Cardiac fibroblast (primary cell): ENCODE measurements around the gene SEMA3B.

Source experiments
- DNase-seq, 2 donors: peaks; one replicate each; pipeline versions ENCODE4 v3.0.0 to v3.0.0-alpha.2; 2010; ENCODE audit warnings: low read depth in 2 of 2
- H3K4me3 ChIP-seq, 2 donors: replicated peaks in 1 of 2; 1 replicate in 1 of 2; 2 replicates in 1 of 2; pipeline ENCODE4 v1.5.1; 2011; ENCODE audit warnings: low read depth in 2 of 2, low read length in 2 of 2, mild to moderate bottlenecking in 2 of 2, moderate library complexity in 1 of 2
- TF ChIP-seq, protein P1 (sequence below): IDR thresholded peaks from one replicate; pipeline ENCODE4 v1.5.1; 2011; ENCODE audit warnings: low read depth, mild to moderate bottlenecking, low read length, inconsistent platforms

SEMA3B gene

DNA sequence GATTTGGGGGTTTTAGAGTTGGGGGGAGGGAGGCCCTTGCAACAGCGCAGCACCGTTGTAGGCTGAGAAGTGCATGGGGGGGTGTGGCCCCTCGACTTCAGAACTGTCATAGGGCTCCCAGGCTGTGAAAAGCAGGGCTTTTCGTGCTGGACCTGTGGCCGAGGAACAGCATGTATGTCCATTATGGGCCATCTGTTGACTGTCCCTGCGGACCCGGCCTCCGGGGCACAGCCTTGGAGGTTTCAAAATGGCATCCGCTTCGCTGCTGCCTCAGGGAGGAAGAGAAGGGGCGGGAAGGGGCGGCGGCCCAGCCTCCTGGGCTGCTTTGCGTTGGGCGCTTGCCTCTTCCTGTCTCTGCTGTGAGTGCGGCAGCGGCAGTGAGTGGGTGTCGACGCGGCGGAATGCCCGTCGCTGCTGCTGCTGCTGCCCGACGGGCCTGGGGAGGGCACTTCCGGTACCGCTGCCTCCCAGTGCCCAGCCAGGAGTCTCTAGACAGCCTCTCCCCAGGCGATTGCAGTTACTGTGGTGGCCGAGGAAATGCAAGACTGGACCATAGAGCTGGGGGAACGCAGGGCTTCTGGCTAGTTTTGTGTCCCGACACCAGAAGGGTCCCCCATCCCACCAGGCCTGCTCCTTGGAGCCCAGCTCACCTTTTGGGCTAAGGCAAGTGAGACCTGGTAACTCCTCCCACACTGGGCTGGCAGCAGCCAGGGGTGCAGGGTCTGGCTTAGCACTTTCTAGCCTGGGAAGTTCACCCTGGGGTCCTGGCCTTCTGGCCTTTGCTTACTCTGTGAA is 31.0 kb upstream of the SEMA3B start:
- DNase-seq, result peak; percentile 80 to 88
- peak overlapping the region; percentile 82 to 88 for H3K4me3 ChIP-seq
- TF ChIP-seq, protein P1, sequence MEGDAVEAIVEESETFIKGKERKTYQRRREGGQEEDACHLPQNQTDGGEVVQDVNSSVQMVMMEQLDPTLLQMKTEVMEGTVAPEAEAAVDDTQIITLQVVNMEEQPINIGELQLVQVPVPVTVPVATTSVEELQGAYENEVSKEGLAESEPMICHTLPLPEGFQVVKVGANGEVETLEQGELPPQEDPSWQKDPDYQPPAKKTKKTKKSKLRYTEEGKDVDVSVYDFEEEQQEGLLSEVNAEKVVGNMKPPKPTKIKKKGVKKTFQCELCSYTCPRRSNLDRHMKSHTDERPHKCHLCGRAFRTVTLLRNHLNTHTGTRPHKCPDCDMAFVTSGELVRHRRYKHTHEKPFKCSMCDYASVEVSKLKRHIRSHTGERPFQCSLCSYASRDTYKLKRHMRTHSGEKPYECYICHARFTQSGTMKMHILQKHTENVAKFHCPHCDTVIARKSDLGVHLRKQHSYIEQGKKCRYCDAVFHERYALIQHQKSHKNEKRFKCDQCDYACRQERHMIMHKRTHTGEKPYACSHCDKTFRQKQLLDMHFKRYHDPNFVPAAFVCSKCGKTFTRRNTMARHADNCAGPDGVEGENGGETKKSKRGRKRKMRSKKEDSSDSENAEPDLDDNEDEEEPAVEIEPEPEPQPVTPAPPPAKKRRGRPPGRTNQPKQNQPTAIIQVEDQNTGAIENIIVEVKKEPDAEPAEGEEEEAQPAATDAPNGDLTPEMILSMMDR, result no peak

- TF ChIP-seq, protein P1, result peak; percentile 5
- DNase-seq, result peak in 1 of 2 donors; percentile 32
- H3K4me3 ChIP-seq, result peak overlapping the region; percentile 82 to 88
These were observed 30.4 kb upstream of the SEMA3B start for GRCh38 chr3:50238549-50239026.

DNA sequence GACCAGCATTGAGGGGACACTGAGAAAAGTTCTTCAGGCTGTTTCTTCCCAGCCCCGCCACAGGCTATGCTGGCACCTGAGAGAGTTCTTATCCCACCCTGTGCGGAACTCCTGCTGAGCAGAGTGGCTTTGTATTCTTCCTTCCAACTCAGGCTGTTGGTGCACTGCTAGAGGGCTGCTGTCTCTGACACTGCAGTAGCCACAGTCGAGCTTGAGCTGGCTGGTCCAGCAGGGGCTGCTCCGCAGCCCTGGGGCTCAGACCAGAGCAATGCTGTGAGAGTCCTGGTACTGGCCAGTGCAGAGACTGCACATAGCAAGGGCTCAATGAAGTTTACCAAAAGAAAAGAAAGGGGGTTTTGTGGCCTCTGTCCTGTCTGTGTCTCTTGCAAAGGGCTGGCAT is 29.3 kb upstream of the SEMA3B start:
- TF ChIP-seq, protein P1, result no peak
- no peak for DNase-seq
- H3K4me3 ChIP-seq, result no peak overlapping the region

DNA sequence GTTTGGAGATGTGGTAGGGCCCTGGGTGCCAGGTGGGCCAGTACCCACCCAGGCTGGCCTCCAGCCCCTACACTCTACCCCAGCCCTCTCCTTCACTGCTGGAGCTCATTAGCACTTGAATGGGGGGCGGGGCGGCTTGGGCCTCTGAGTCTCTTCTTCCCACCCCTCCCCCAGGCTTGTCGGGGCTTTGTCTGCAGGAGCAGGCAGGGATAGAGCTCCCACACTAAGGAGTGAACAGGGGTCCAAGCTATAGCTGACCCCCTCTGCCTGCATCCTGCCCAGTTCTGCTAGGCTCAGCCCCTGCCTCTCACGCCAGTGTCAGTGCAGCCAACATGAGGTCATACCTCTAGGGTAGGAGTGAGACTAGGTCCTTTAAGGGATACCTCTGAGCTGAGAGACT is 27.8 kb upstream of the SEMA3B start:
- TF ChIP-seq, protein P1, result no peak
- DNase-seq, result no peak
- no peak overlapping the region for H3K4me3 ChIP-seq

GRCh38 chr3:50241713-50242380 is 27.1 kb upstream of the SEMA3B start:
- no peak for DNase-seq
- TF ChIP-seq, protein P1, result no peak
- H3K4me3 ChIP-seq, result no peak overlapping the region

DNA sequence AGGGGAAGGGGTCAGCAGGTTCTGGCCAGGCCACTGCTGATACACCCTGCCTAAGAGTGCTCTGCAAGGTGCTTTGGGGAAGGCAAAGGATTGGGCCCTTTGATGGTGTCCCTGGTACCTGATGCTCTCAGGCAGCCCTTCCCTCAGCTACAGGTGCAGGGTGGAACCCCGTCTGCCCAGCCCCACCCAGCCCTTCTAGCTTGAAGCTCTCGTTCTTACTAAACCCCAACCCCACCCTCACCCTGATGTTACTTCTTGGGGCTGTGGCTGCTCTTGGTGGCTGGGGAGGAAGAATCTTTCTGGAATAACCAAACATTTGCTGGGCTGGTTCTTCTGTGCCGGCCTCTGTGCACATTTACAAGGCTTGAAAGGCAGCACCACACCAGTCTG is 26.6 kb upstream of the SEMA3B start:
- TF ChIP-seq, protein P1, result no peak
- no peak for DNase-seq
- H3K4me3 ChIP-seq, result no peak overlapping the region
